ENCODE results near the gene MYL6. TPM values are rescaled to one million over a fixed set of nuclear protein-coding genes. Genes with fewer than 3 reads are reported as not detected.

MYL6 gene
- total and polyA plus RNA-seq, 9 of the 15 experiments (the other 6 are each of a cell fraction or from before 2014, with no cell fraction given), result 557 to 1,664 (median 958) TPM

GRCh38 chr12:56158029-56158925 lies at the start of gene MYL6 (continued):
- TF ChIP-seq MEF2A (IDR thresholded peaks at IDR 0.05; ENCODE audit: control insufficient read depth, low read depth, low read length), result no peak
- no peak for TF ChIP-seq SIX5 (IDR thresholded peaks at IDR 0.05; ENCODE audit: borderline replicate concordance in 1 of 2, insufficient read depth in 1 of 2, low read depth in 1 of 2, low read length in 2 of 2)
- peak; percentile 73; the same call in 1 of the 2 replicates for TF ChIP-seq TOE1 (IDR thresholded peaks at IDR 0.05; ENCODE audit: borderline replicate concordance)
- TF ChIP-seq TOE1 (CRISPR knock-in tag; IDR thresholded peaks at IDR 0.05; ENCODE audit: borderline replicate concordance, low read depth), result no peak
- TF ChIP-seq TEAD1 (CRISPR knock-in tag; IDR thresholded peaks at IDR 0.05), result no peak; a peak in 1 of 4 replicates
- no peak; the same call in 1 of the 2 replicates for TF ChIP-seq DEAF1 (CRISPR knock-in tag; IDR thresholded peaks at IDR 0.05)
- TF ChIP-seq, protein P1, sequence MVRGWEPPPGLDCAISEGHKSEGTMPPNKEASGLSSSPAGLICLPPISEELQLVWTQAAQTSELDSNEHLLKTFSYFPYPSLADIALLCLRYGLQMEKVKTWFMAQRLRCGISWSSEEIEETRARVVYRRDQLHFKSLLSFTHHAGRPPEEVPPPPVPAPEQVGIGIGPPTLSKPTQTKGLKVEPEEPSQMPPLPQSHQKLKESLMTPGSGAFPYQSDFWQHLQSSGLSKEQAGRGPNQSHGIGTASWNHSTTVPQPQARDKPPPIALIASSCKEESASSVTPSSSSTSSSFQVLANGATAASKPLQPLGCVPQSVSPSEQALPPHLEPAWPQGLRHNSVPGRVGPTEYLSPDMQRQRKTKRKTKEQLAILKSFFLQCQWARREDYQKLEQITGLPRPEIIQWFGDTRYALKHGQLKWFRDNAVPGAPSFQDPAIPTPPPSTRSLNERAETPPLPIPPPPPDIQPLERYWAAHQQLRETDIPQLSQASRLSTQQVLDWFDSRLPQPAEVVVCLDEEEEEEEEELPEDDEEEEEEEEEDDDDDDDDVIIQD (CRISPR knock-in tag; IDR thresholded peaks at IDR 0.05), result no peak
- TF ChIP-seq, protein P2, sequence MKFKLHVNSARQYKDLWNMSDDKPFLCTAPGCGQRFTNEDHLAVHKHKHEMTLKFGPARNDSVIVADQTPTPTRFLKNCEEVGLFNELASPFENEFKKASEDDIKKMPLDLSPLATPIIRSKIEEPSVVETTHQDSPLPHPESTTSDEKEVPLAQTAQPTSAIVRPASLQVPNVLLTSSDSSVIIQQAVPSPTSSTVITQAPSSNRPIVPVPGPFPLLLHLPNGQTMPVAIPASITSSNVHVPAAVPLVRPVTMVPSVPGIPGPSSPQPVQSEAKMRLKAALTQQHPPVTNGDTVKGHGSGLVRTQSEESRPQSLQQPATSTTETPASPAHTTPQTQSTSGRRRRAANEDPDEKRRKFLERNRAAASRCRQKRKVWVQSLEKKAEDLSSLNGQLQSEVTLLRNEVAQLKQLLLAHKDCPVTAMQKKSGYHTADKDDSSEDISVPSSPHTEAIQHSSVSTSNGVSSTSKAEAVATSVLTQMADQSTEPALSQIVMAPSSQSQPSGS (CRISPR knock-in tag; IDR thresholded peaks at IDR 0.05), result peak; percentile 97
- no peak for TF ChIP-seq ZNF24 (IDR thresholded peaks at IDR 0.05)
- TF ChIP-seq FOS (IDR thresholded peaks at IDR 0.05; ENCODE audit: extremely low read depth, insufficient read length), result peak; percentile 39
- no peak for TF ChIP-seq ZNF408 (CRISPR knock-in tag; IDR thresholded peaks at IDR 0.05; ENCODE audit: low read depth)
- no peak for TF ChIP-seq ZNF12 (CRISPR knock-in tag; IDR thresholded peaks at IDR 0.05)
- no peak for TF ChIP-seq RAD51 (IDR thresholded peaks at IDR 0.05; ENCODE audit: borderline replicate concordance, low read depth)
- no peak for TF ChIP-seq PTRF (tag; IDR thresholded peaks at IDR 0.05)
- TF ChIP-seq, protein P3, sequence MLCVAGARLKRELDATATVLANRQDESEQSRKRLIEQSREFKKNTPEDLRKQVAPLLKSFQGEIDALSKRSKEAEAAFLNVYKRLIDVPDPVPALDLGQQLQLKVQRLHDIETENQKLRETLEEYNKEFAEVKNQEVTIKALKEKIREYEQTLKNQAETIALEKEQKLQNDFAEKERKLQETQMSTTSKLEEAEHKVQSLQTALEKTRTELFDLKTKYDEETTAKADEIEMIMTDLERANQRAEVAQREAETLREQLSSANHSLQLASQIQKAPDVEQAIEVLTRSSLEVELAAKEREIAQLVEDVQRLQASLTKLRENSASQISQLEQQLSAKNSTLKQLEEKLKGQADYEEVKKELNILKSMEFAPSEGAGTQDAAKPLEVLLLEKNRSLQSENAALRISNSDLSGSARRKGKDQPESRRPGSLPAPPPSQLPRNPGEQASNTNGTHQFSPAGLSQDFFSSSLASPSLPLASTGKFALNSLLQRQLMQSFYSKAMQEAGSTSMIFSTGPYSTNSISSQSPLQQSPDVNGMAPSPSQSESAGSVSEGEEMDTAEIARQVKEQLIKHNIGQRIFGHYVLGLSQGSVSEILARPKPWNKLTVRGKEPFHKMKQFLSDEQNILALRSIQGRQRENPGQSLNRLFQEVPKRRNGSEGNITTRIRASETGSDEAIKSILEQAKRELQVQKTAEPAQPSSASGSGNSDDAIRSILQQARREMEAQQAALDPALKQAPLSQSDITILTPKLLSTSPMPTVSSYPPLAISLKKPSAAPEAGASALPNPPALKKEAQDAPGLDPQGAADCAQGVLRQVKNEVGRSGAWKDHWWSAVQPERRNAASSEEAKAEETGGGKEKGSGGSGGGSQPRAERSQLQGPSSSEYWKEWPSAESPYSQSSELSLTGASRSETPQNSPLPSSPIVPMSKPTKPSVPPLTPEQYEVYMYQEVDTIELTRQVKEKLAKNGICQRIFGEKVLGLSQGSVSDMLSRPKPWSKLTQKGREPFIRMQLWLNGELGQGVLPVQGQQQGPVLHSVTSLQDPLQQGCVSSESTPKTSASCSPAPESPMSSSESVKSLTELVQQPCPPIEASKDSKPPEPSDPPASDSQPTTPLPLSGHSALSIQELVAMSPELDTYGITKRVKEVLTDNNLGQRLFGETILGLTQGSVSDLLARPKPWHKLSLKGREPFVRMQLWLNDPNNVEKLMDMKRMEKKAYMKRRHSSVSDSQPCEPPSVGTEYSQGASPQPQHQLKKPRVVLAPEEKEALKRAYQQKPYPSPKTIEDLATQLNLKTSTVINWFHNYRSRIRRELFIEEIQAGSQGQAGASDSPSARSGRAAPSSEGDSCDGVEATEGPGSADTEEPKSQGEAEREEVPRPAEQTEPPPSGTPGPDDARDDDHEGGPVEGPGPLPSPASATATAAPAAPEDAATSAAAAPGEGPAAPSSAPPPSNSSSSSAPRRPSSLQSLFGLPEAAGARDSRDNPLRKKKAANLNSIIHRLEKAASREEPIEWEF (CRISPR knock-in tag; IDR thresholded peaks at IDR 0.05), result no peak
- peak; percentile 93 for TF ChIP-seq CAMTA2 (CRISPR knock-in tag; conservative IDR thresholded peaks at IDR 0.05)
- no peak for TF ChIP-seq ZNF77 (CRISPR knock-in tag; IDR thresholded peaks at IDR 0.05)

Data from K562 (cell line).